GM12891 (cell line): ENCODE measurements around the gene BABAM2.

Experiments used
- POLR2A ChIP-seq: IDR thresholded peaks from 2 replicates; pipeline ENCODE4 v1.6.1; 2011; ENCODE audit warnings: low read depth, low read length, control low read depth
- POLR2AphosphoS5 ChIP-seq: IDR thresholded peaks from 2 replicates; pipeline ENCODE4 v1.6.1; 2011; ENCODE audit warnings: low read depth, low read length, control low read depth
- TAF1 ChIP-seq: IDR thresholded peaks from 2 replicates; pipeline ENCODE4 v1.6.1; 2011; ENCODE audit warnings: low read depth, low read length, control low read depth

GRCh38 chr2:28201671-28202180 lies 311.2 kb downstream of the BABAM2 start:
- no peak for TF ChIP-seq POLR2AphosphoS5
- no peak for TF ChIP-seq POLR2A
- TF ChIP-seq TAF1 = no peak
